Liver (tissue), 3 donors: ENCODE data around the gene SET.

ENCODE experiments used
- CTCF ChIP-seq: fragments of 150-350 bp; IDR thresholded peaks from 2 replicates; pipeline ENCODE4 v1.5.1; 2017; ENCODE audit warnings: improper control_type of control experiment, low read depth, low read length; ENCODE audit not compliant: missing input control
- EGR1 ChIP-seq, 2 donors: IDR thresholded peaks; 2 replicates each; pipeline ENCODE4 v1.6.1; 2016 to 2018; ENCODE audit warnings: antibody characterized with exemption in 2 of 2, low read depth in 2 of 2
- GABPA ChIP-seq, 2 donors: IDR thresholded peaks in 1 of 2; conservative IDR thresholded peaks in 1 of 2; 2 replicates each; pipeline ENCODE4 v1.6.1; 2016; ENCODE audit warnings: antibody characterized with exemption in 2 of 2, mild to moderate bottlenecking in 1 of 2, moderate library complexity in 1 of 2
- RAD21 ChIP-seq, 2 donors: IDR thresholded peaks; 2 replicates each; pipeline ENCODE4 v1.6.1; 2016; ENCODE audit warnings: antibody characterized with exemption in 2 of 2, mild to moderate bottlenecking in 2 of 2
- RXRA ChIP-seq, 2 donors: IDR thresholded peaks; 2 replicates each; pipeline ENCODE4 v1.6.1; 2017 to 2018; ENCODE audit warnings: antibody characterized with exemption in 2 of 2, mild to moderate bottlenecking in 1 of 2
- SP1 ChIP-seq: IDR thresholded peaks from 2 replicates; pipeline ENCODE4 v1.6.1; 2018; ENCODE audit warnings: antibody characterized with exemption, mild to moderate bottlenecking
- ZBTB33 ChIP-seq: IDR thresholded peaks from 2 replicates; pipeline ENCODE4 v1.6.1; 2016; ENCODE audit warnings: antibody characterized with exemption
- TF ChIP-seq, protein P1 (sequence below): IDR thresholded peaks from 2 replicates; pipeline ENCODE4 v1.6.1; 2016; ENCODE audit warnings: antibody characterized with exemption
- TF ChIP-seq, protein P2 (sequence below): IDR thresholded peaks from 2 replicates; pipeline ENCODE4 v1.6.1; 2016; ENCODE audit warnings: antibody characterized with exemption, mild to moderate bottlenecking
- donor health status: healthy.
- donor health status: healthy.

- TF ChIP-seq CTCF (no peak), RAD21 (IDR thresholded peaks at IDR 0.05) (no peak), GABPA (IDR thresholded peaks at IDR 0.05 in 1 of 2, conservative IDR thresholded peaks at IDR 0.05 in 1 of 2) (peak in 1 of 2 donors; percentile 24), EGR1 (IDR thresholded peaks at IDR 0.05; ENCODE audit: low read depth in 2 of 2) (no peak), RXRA (IDR thresholded peaks at IDR 0.05) (peak in 1 of 2 donors; percentile 13), SP1 (peak; percentile 27), ZBTB33 (no peak)
- TF ChIP-seq, protein P1, sequence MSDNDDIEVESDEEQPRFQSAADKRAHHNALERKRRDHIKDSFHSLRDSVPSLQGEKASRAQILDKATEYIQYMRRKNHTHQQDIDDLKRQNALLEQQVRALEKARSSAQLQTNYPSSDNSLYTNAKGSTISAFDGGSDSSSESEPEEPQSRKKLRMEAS: peak; percentile 30
- TF ChIP-seq, protein P2, sequence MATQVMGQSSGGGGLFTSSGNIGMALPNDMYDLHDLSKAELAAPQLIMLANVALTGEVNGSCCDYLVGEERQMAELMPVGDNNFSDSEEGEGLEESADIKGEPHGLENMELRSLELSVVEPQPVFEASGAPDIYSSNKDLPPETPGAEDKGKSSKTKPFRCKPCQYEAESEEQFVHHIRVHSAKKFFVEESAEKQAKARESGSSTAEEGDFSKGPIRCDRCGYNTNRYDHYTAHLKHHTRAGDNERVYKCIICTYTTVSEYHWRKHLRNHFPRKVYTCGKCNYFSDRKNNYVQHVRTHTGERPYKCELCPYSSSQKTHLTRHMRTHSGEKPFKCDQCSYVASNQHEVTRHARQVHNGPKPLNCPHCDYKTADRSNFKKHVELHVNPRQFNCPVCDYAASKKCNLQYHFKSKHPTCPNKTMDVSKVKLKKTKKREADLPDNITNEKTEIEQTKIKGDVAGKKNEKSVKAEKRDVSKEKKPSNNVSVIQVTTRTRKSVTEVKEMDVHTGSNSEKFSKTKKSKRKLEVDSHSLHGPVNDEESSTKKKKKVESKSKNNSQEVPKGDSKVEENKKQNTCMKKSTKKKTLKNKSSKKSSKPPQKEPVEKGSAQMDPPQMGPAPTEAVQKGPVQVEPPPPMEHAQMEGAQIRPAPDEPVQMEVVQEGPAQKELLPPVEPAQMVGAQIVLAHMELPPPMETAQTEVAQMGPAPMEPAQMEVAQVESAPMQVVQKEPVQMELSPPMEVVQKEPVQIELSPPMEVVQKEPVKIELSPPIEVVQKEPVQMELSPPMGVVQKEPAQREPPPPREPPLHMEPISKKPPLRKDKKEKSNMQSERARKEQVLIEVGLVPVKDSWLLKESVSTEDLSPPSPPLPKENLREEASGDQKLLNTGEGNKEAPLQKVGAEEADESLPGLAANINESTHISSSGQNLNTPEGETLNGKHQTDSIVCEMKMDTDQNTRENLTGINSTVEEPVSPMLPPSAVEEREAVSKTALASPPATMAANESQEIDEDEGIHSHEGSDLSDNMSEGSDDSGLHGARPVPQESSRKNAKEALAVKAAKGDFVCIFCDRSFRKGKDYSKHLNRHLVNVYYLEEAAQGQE: peak; percentile 55
Observed at GRCh38 chr9:128684325-128685199, 4.5 kb upstream of the SET start.
